Measurements from ENCODE around the gene WNT11. TPM values are rescaled to one million over a fixed set of nuclear protein-coding genes. Genes with fewer than 3 reads are reported as not detected.

Gene WNT11
- total RNA-seq, 1 experiment from 2014 or later: 0.40 TPM

GRCh38 chr11:76219243-76219642, 12.9 kb upstream of the WNT11 start:
- ChIA-PET POLR2A (ENCODE audit: unreplicated experiment) (no interaction called here), CTCF (no interaction called here)
- Histone ChIP-seq H3K9me3 (ENCODE audit: low read length) (no peaks in the 10 kb centered on the region), H4K20me1 (ENCODE audit: low read length) (no peaks in the 10 kb centered on the region), H3F3A (ENCODE audit: low read length, unreplicated experiment) (no peaks in the 10 kb centered on the region), H3K4me2 (ENCODE audit: low read length) (no peak overlapping the region), H3K4me3 (ENCODE audit: low read length) (no peak overlapping the region), H3K27ac (ENCODE audit: low read length) (no peak overlapping the region), H3K36me3 (ENCODE audit: low read depth, low read length) (no peaks in the 10 kb centered on the region), H3K27me3 (ENCODE audit: low read length) (no peaks in the 10 kb centered on the region), H3K4me1 (ENCODE audit: insufficient read depth, low read length) (0 out of 2 replicates have a peak, but pooled peaks cover 3% of the 10 kb centered on the region), H3K9me2 (replicated peaks; ENCODE audit: low read length) (no peaks in the 10 kb centered on the region), H3K9ac (ENCODE audit: low read length) (no peak overlapping the region), H3K79me2 (ENCODE audit: low read length) (no peaks in the 10 kb centered on the region), H2AFZ (ENCODE audit: low read length) (no peak overlapping the region)
- TF ChIP-seq EZH2phosphoT487 (IDR thresholded peaks at IDR 0.05; ENCODE audit: borderline replicate concordance, low read length) (no peak), EZH2 (IDR thresholded peaks at IDR 0.05; ENCODE audit: low read length, unreplicated experiment) (no peak)
- TF ChIP-seq, protein P1, sequence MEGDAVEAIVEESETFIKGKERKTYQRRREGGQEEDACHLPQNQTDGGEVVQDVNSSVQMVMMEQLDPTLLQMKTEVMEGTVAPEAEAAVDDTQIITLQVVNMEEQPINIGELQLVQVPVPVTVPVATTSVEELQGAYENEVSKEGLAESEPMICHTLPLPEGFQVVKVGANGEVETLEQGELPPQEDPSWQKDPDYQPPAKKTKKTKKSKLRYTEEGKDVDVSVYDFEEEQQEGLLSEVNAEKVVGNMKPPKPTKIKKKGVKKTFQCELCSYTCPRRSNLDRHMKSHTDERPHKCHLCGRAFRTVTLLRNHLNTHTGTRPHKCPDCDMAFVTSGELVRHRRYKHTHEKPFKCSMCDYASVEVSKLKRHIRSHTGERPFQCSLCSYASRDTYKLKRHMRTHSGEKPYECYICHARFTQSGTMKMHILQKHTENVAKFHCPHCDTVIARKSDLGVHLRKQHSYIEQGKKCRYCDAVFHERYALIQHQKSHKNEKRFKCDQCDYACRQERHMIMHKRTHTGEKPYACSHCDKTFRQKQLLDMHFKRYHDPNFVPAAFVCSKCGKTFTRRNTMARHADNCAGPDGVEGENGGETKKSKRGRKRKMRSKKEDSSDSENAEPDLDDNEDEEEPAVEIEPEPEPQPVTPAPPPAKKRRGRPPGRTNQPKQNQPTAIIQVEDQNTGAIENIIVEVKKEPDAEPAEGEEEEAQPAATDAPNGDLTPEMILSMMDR (conservative IDR thresholded peaks at IDR 0.05; ENCODE audit: low read depth, low read length): no peak
- ATAC-seq: no peak
- BruUV-seq (replicated peaks): no TSS peak
- no peak for DNase-seq
- intact Hi-C loops (cut with micrococcal nuclease): no loop called here

DNA sequence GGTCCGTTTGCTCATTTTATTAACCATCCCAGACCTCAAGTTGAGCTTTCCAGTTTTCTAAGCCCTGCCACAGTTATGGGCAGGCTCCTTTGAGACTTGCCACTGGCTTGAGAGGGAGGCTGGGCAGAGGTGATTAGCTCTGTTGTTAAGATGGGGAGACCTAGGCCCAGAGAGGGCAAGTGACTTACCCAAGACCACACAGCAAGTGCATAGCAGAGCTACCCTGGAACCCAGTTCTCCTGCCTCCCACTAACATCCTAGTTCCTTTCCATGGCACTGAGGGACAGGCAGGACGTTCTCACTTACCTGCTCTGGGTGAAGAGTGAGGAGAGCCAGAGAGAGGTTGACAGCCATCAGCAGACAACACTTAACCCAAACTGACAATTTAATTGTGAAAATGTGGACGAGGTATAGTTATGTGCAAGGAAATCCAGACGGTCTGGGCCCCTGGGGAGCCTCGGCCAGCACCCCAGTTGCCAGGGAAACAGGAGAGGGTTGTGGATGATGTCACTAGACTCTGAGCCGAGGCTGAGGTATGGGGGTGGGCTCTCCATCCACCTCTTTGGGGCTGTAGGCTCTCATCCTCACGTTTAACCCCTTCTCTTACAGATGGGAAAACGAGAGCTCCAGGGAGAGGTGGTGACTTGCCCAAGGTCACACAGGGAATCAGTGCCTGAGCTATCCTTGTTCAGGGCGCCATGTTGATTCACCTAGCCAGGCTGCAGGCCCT, 12.3 kb upstream of the WNT11 start:
- no TSS peak for BruUV-seq (replicated peaks)
- Histone ChIP-seq H3K4me2 (ENCODE audit: low read length) (no peak overlapping the region), H3K36me3 (ENCODE audit: low read depth, low read length) (no peaks in the 10 kb centered on the region), H3K79me2 (ENCODE audit: low read length) (no peaks in the 10 kb centered on the region), H3K9me3 (ENCODE audit: low read length) (no peaks in the 10 kb centered on the region), H3K9ac (ENCODE audit: low read length) (no peak overlapping the region), H4K20me1 (ENCODE audit: low read length) (no peaks in the 10 kb centered on the region), H3F3A (ENCODE audit: low read length, unreplicated experiment) (no peaks in the 10 kb centered on the region), H3K27ac (ENCODE audit: low read length) (no peak overlapping the region), H3K27me3 (ENCODE audit: low read length) (no peaks in the 10 kb centered on the region), H3K4me3 (ENCODE audit: low read length) (no peak overlapping the region), H3K9me2 (replicated peaks; ENCODE audit: low read length) (no peaks in the 10 kb centered on the region), H2AFZ (ENCODE audit: low read length) (no peak overlapping the region), H3K4me1 (ENCODE audit: insufficient read depth, low read length) (no peaks in the 10 kb centered on the region)
- no peak for DNase-seq
- POLR2A ChIA-PET (ENCODE audit: unreplicated experiment): no interaction called here
- CTCF ChIA-PET: no interaction called here
- no peak for ATAC-seq
- no peak for TF ChIP-seq EZH2phosphoT487 (IDR thresholded peaks at IDR 0.05; ENCODE audit: borderline replicate concordance, low read length)
- TF ChIP-seq, protein P1 (conservative IDR thresholded peaks at IDR 0.05; ENCODE audit: low read depth, low read length): no peak
- intact Hi-C loops (cut with micrococcal nuclease): no loop called here

- no peak for TF ChIP-seq EZH2 (IDR thresholded peaks at IDR 0.05; ENCODE audit: low read length, unreplicated experiment)
- TF ChIP-seq, protein P1 (conservative IDR thresholded peaks at IDR 0.05; ENCODE audit: low read depth, low read length): no peak
- TF ChIP-seq EZH2phosphoT487 (IDR thresholded peaks at IDR 0.05; ENCODE audit: borderline replicate concordance, low read length): no peak
- H3K36me3 ChIP-seq (ENCODE audit: low read depth, low read length): no peaks in the 10 kb centered on the region
- no peak overlapping the region for H3K27ac ChIP-seq (ENCODE audit: low read length)
- no peaks in the 10 kb centered on the region for H3K4me1 ChIP-seq (ENCODE audit: insufficient read depth, low read length)
- no TSS peak for BruUV-seq (replicated peaks)
- DNase-seq (no peak), ATAC-seq (no peak)
- H3K79me2 ChIP-seq (ENCODE audit: low read length): no peaks in the 10 kb centered on the region
- no peak overlapping the region for H3K9ac ChIP-seq (ENCODE audit: low read length)
- no peaks in the 10 kb centered on the region for H3K9me2 ChIP-seq (replicated peaks; ENCODE audit: low read length)
- no peak overlapping the region for H2AFZ ChIP-seq (ENCODE audit: low read length)
- no peak overlapping the region for H3K4me3 ChIP-seq (ENCODE audit: low read length)
- no peaks in the 10 kb centered on the region for H4K20me1 ChIP-seq (ENCODE audit: low read length)
- ChIA-PET POLR2A (ENCODE audit: unreplicated experiment) (no interaction called here), CTCF (no interaction called here)
- no peaks in the 10 kb centered on the region for H3K9me3 ChIP-seq (ENCODE audit: low read length)
- no peaks in the 10 kb centered on the region for H3F3A ChIP-seq (ENCODE audit: low read length, unreplicated experiment)
- no peaks in the 10 kb centered on the region for H3K27me3 ChIP-seq (ENCODE audit: low read length)
- intact Hi-C loops (cut with micrococcal nuclease): no loop called here
- no peak overlapping the region for H3K4me2 ChIP-seq (ENCODE audit: low read length)
Observed at GRCh38 chr11:76217653-76218160, 11.4 kb upstream of the WNT11 start.
